GM23338 (cell line): ENCODE results near the gene FNDC10.
"Not testable (repeated sequence)": the region's sequence is repeated elsewhere in the genome, so short reads cannot be mapped to it uniquely, and the experiment has no call there.

Source experiments
- CTCF ChIP-seq, 2 experiments: fragments of 200-600 bp in 1 of 2; sonication (generic) in 1 of 2; conservative IDR thresholded peaks; 2 replicates each; pipeline versions ENCODE4 v1.5.1 to v1.6.1; 2016 to 2017; ENCODE audit warnings: antibody characterized with exemption in 2 of 2, low read depth in 2 of 2, mild to moderate bottlenecking in 2 of 2, moderate library complexity in 1 of 2
- EZH2 ChIP-seq: fragments of 200-600 bp; sonication (generic); IDR thresholded peaks from one replicate; pipeline ENCODE4 v1.8.0; 2017; ENCODE audit warnings: antibody characterized with exemption, mild to moderate bottlenecking, low read depth; ENCODE audit not compliant: unreplicated experiment
- EZH2phosphoT487 ChIP-seq: fragments of 200-600 bp; sonication (generic); IDR thresholded peaks from one replicate; pipeline ENCODE4 v1.8.1; 2018; ENCODE audit warnings: antibody characterized with exemption; ENCODE audit not compliant: unreplicated experiment
- POLR2AphosphoS5 ChIP-seq: IDR thresholded peaks from 2 replicates; pipeline ENCODE4 v1.6.1; 2016; ENCODE audit warnings: antibody characterized with exemption, low read depth

- TF ChIP-seq CTCF (conservative IDR thresholded peaks at IDR 0.05; ENCODE audit: low read depth in 2 of 2); POLR2AphosphoS5; EZH2; EZH2phosphoT487: not testable (repeated sequence)
Observed at GRCh38 chr1:1636621-1637478, 36.9 kb upstream of the FNDC10 start.
